GM19328 (cell line): ENCODE results near the gene KLF17.

Experiments
- ATAC-seq: cut with Tn5 transposase; IDR thresholded peaks from one replicate; pipeline ENCODE4 v1.9.1; 2021; ENCODE audit warnings: mild to moderate bottlenecking, moderate library complexity; ENCODE audit not compliant: unreplicated experiment

KLF17 gene

GRCh38 chr1:44151332-44151731 lies 32.7 kb downstream of the KLF17 start:
- ATAC-seq, result no peak

DNA sequence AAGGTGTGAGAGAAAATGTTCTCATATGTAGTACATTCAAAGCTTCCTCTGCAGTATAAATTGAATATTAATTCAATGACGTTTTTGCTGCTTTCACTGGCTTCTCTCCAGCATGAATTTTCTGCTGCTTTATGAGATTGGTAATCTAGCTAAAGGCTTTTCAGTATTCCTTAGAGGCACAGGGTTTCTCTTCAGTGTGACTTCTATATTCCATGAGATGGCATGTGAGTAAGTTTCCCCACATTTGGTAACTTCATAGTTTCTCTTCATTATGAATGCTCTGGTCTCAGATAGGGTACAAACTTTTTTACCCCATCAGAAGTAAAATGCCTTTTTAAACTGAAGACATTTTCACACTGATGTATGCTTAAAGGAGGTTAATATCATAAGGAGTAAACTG lies 33.2 kb downstream of the KLF17 start:
- ATAC-seq, result no peak

GRCh38 chr1:44152692-44153091 lies 34.1 kb downstream of the KLF17 start:
- ATAC-seq, result no peak

DNA sequence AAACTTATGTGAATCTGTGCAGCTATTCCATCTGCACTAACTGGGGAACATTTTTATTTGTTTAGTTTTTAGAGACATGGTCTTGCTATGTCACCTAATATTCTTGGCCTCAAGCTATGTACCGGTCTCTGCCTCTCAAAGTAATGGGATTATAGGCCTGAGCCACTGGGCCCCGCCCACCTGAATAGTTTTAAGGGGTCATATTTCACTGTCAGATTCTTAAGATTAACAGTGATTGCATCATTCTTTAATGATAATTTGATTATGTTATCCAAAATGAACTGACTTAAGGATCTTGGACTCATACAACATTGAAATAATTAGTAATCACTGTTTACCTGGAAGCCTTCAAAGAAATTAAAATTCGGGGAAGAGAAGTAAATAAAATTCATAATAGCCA lies 35.4 kb downstream of the KLF17 start:
- no peak for ATAC-seq

DNA sequence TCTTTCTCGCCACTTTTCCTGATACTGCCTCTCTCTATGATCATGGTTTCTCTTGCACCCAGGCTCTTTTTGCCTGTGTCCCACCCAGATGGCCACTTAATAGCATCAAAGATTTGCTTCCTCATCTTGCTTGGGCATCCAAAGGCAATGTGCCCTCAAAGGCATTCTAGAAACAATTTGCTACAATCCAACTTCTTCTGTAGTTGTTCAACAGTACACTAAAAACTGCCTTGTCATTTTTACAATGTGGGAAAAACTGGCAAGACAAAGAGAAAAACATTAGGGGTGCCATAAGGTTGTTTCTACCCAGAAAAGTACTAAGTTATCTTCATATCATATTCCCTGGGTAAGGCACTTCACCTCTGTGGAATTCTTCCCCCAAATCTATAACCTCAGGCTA lies 39.3 kb downstream of the KLF17 start:
- no peak for ATAC-seq

GRCh38 chr1:44158871-44159270 lies 40.2 kb downstream of the KLF17 start:
- no peak for ATAC-seq

GRCh38 chr1:44161546-44161945 lies 42.9 kb downstream of the KLF17 start:
- no peak for ATAC-seq

GRCh38 chr1:44168520-44169098 lies 50.0 kb downstream of the KLF17 start:
- no peak for ATAC-seq

GRCh38 chr1:44170281-44170823 lies 51.7 kb downstream of the KLF17 start:
- no peak for ATAC-seq

DNA sequence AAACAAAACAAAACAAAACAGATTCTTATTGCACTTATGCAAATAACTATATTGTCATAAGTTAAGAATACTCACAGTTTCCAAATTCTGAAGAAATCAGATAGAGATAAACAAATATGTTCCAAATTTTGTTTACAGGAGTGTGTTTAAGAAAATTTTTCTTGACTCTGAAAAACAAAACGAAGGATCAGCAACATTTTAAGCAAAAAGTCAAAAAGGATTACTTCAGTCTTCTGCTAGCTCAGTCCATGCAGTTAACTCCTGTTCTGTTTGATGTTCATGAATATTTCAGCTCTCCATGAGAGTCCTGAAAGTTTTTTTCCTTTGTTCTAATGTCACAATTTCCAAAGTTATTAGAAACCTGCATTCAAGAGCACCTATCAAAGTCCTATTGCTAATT lies 56.0 kb downstream of the KLF17 start:
- no peak for ATAC-seq
